GM19455 (cell line): ENCODE measurements around the gene GSTA3.
"Not testable (repeated sequence)": the region's sequence is repeated elsewhere in the genome, so short reads cannot be mapped to it uniquely, and the experiment has no call there.

Experiments used
- ATAC-seq: cut with Tn5 transposase; IDR thresholded peaks from one replicate; pipeline ENCODE4 v1.9.1; 2021; ENCODE audit not compliant: unreplicated experiment

The GSTA3 gene

DNA sequence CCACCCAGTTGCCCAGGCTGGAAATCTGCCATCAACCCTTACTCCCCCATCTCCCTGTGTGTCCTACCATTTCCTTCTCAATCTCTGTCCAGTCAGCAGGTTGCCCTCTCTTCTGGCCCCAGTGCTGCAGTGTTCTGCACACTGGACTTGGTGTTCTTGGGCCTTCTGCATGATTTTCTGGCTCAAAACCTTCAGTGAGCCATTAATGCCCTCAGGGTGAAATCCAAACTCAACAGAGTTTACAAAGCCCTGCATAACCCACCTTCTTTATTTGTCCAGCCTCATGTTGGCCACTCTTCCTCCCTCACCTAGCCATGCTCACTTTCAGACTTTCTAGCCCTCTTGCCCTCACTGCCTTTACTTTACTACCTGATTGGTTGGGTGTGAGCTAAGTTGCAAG, 5.0 kb upstream of the GSTA3 start:
- ATAC-seq = no peak

- no peak for ATAC-seq
These were observed 593 bp upstream of the GSTA3 start for GRCh38 chr6:52910091-52910490.

DNA sequence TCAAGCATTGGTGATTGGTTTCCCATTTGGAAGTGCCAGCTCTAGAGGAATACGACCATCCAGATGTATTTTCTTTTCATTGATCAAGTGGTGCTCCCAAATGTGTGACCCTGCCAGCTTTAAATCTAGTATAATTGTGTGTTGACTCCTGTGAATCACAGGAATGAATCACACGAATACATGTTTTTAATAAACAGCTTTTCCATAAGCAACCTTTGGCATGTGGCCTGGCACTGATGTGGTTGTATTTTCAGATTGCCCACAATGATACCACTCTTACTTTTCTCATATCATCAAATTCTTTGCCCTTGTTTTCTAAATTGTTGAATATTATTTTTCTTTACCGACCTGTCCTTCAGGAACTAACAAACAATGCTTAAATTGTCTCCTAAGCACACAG, 367 bp downstream of the GSTA3 start:
- no peak for ATAC-seq

- no peak for ATAC-seq
These were observed 972 bp downstream of the GSTA3 start for GRCh38 chr6:52908526-52908925.

DNA sequence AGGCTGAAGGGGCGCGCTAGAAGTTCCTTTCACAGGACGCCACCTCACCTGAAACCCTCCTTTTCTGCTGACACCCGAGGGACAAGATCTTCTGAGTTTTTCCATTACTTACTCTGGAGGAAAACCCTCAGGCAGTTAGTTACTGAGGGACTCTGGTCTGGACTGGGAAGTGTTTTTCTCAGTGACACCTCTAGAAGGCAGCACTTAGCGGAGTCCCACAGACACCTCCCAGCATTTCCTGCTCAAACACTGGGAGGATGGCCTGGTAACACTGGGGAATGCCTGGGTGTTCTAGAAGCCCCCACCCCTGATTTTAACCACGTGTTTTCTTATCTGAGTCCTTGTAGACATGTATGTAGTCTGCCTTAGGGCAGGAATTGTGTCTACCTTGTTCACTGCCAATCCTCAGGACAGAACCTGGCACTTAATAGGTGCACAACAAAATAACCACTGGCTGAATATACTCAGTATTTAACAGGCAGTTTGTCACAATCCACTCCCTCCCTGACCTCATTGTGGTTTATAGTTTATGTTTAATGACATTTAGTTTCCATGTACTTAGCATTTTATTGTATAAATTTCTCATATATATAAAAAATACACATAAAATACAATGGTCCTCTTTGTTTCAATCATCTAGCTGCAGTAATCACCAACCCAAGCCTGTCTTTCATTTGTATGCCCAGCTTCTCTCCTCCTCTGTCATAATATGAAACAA, 4.8 kb downstream of the GSTA3 start:
- no peak for ATAC-seq

DNA sequence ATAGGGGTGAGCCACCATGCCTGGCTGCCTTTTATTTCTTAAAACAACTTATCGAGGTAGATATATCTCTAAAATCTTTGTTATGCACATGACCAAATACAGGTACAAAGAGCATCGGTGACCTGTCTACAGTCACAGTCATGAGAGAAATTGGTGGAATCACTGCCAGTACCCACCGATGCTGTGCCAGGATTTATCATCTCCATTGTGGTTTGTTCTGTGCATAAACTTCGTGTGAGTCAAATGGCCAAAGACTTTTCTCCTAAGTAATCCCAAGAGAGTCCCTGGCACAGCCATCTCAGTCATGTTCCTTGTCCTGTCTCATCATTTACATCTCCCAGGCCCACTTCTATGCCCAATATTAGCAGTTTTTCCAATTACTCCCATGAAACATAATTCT, 9.0 kb downstream of the GSTA3 start:
- no peak for ATAC-seq

DNA sequence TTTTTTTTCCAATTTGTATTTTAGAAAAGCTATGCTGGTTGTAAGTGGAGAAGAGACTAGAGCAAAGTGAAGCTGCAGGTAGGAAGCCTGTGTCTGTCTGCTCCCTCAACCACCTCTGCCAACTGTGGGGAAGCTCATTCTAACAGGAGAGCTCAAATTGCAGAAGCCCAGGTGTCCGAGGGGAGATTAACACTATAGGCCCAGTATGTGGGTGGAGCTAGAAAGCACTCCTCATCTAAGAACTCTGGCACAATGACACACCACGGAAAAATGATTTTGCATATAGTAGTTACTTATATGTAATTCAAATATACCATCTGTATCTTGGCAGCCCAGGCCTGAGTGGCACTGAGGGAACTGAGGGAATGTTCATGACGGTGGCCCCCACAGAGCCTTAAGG, 13.7 kb downstream of the GSTA3 start:
- not testable (repeated sequence) for ATAC-seq

DNA sequence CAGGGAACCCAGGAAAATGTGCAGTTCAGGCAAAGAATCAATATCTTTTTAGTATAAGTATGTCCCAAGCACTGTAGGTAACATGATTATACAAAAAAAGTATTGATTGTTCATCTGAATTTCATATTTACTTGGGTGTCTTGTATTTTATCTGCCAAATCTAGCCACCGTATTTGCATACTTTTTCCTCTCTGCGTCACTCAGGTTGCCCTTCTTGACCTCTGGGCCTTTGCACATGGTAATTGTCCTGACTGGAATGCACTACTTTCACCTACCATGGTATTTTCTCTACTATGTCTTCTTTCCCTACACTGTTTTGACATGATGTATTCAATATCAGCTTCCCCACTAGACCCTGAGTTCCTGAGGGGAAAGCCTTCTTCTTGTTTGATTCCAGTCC, 15.2 kb downstream of the GSTA3 start:
- ATAC-seq = no peak

GRCh38 chr6:52893803-52894202, 15.7 kb downstream of the GSTA3 start:
- ATAC-seq = no peak

GRCh38 chr6:52893221-52893620, 16.3 kb downstream of the GSTA3 start:
- ATAC-seq = no peak

DNA sequence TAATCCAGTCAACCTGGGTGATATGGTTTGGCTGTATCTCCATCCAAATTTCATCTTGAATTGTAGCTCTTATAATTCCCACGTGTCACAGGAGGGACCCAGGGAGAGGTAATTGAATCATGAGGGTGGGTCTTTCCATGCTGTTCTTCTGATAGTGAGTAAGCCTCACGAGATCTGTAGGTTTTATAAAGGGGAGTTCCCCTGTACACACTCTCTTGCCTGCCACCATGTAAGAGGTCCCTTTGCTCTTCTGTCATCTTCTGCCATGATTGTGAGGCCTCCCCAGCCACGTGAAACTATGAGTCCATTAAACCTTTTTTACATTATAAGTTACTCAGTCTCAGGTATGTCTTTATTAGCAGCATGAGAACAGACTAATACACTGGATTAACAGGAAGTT, 19.5 kb downstream of the GSTA3 start:
- ATAC-seq = no peak

DNA sequence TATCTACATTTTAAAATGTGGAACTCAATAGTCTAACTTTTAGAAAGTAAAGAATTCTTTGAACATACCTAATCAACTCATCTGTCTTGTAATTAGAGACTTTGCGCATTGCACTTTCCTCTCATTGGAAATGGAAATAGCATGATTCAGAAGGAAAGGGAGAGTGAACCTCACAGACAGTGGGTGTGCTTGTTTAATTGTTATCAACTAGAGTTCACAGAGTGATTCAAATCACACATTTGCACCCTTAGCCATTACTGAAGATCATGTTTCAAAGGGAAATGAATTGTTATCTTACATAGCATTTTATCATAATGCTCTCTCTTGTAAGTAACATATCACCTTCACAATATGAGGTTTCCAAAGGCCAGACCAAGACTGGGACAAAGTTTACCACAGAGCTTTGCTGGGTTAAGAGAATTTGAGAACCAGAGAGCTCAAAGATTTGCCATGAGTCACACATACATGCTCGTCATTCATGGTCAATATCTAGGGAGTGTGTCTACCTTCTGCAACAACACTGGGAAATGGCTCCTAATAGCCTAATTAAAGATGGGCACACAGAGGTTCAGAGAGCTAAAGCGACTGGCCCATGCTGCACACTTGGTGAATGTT, 21.5 kb downstream of the GSTA3 start:
- no peak for ATAC-seq

DNA sequence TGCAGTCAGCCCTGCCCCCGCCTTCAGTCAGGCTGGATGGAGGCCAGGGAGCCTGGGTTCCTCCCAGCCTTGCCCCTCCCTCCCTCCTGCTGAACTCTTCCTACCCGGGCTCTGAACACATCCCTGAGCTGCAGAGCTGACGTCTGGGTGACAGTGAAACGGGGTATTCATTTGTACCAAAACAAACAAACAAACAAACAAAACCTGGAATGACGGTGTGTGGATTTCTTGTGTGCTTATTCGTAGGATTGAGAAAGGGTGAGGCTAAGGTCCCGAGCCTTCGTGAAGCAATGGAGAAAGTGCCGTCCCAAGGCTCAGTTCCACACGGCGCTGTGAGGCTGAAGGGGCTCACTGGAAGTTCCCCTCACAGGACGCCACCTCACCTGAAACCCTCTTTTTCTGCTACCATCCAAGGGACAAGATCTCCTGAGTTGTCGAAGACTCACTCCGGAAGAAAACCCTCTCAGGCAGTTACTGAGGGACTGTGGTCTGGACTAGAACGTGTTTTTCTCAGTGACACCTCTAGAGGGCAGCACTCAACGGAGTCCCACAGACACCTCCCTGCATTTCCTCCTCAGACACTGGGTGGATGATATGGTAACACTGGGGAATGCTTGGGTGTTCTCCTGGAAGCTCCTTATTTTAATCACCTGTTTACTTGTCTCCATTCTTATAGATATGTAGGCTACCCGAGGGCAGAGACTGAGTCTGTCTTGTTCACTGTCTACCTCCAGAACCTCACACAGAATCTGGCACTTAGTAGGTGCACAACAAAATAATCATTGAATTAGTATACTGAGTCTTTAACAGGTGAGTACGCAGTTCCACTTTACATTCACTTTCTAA, 27.3 kb downstream of the GSTA3 start:
- peak; percentile 99 for ATAC-seq

GRCh38 chr6:52881662-52881995, 27.9 kb downstream of the GSTA3 start:
- ATAC-seq = no peak

DNA sequence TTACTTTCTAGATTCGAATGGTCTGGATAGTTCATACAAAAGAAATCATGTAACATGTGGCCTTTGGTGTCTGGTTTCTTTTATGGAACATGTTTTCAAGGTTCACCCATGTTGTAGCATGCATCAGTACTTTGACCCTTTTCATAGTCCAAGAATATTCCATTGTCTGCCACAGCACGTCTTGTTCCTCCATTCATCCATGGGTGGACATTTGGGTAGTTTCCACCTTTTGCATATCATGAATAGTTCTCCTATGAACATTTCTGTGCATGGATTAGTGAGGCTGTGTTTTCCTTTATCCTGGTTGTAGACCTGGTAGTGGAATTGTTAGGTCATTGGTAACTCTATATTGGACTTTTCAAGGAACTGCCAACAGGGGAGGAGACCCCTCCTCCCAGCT, 31.7 kb downstream of the GSTA3 start:
- ATAC-seq = no peak

- ATAC-seq = no peak
These were observed 32.3 kb downstream of the GSTA3 start for GRCh38 chr6:52877168-52877567.

DNA sequence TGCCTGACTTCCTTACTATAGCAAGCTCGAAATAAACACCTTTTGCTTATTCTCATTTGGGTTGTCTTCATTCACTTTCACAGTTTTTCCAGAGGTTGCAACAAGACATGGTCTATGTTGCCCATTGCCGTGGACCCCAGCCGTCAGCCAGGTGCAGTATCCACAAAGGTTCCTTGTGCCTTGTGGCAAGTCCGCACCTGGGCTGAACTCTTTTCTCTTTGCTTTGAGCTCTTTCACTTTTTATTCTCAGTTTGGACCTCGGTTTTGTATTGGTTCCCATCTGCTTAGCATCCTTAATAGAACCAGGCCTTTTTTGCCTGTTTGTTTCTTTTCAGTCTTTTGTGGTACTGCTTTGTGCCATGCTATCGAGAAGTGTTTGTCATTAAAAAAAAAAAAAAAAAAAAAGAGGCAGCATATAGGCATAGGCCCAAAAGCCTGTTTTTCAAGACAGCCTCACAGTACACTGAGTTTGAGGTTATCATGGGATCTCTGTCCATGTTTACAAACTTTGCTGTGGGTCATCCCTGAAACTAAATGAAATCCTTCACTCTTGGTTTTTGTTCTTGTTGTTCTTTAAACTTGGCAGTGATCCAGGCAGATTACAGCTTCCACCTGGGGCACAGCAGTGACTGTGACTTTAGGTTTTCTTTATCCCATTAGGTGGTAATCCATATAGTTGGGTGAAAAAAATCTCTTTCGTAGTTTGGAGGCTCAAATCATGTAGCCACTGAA, 33.3 kb downstream of the GSTA3 start:
- ATAC-seq = no peak

- no peak for ATAC-seq
These were observed 37.5 kb downstream of the GSTA3 start for GRCh38 chr6:52872031-52872430.

- ATAC-seq = no peak
These were observed 37.9 kb downstream of the GSTA3 start for GRCh38 chr6:52871621-52872020.

- not testable (repeated sequence) for ATAC-seq
These were observed 39.0 kb downstream of the GSTA3 start for GRCh38 chr6:52870335-52871091.

- not testable (repeated sequence) for ATAC-seq
These were observed 40.6 kb downstream of the GSTA3 start for GRCh38 chr6:52868899-52869298.
